MV-4-11 (cell line): ENCODE results near the gene PPFIA4.

Experiments used
- DNase-seq: peaks from one replicate; lab custom pipeline; 2025; lab: John Stamatoyannopoulos, UW

The PPFIA4 gene

DNA sequence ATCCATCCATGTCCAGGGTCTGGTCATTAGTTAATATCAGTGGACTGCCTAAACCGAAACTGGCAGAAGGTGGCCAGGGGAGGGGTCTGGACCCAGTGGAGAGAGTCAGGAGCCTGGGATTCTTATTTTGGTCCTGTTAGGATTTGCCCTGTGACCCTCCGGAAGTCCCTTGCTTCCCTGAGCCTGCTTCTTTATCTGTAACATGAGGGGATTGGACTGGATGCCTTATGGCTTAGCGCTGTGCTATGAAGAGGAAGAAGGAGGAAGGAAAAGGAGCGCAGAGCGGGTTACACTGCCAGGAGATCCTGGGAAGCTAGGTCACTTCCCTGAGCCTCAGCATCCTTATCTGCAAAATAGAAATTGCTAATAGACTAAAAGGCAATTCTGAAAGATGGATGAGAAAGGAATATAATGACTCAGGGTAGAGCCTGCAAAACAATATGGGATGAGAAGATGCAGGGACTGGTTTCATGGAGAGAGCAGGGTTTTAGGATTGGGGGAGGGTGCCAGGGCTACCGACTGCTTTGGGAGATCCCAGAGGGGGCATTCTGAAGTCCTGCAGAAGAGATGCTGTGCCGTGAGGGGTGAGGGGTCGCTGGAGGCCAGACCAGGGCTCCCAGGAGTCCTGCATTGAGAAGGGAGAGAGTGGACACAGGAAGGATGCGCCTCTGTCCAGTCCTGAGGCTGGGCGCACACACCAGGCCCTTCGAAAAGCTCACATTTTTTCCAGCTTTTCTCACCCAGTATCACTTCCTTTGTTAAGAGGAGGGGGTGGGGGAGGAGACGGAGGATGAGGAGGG lies 100.8 kb downstream of the PPFIA4 start:
- peak; percentile 3 for DNase-seq

DNA sequence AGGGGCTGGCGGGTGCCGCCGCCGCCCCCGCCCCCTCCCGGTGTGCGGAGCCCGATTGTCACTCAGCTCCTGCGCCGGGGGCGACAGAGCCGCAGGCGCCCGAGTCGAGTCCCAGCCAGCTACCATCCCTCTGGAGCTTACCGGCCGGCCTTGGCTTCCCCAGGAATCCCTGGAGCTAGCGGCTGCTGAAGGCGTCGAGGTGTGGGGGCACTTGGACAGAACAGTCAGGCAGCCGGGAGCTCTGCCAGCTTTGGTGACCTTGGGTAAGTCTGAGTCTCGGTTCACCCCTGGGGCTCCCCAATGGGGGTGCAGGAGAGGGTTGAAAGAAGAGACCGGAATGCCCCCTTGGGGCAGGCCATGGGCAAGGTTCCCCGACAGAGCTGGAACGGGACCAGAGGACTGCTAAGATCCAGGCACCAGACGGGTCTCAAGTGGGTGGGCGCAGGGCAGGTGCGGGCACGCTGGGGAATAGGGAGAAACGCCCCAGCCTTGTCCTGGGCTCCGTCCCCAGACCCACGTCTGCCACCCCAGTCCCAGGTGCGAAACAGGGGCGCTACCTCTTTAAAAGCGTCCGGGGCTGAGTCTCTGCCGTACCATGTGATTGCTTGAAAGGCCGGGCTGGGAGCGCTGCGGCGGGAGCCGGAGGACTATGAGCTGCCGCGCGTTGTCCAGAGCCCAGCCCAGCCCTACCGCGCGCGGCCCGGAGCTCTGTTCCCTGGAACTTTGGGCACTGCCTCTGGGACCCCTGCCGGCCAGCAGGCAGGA lies 101.6 kb downstream of the PPFIA4 start, which contains the start of gene ADORA1:
Gene ADORA1, plus strand, starts transcription at position 61 of the 765 bp plus-strand sequence. CDS start 1,116 bp downstream, outside the sequence.
- DNase-seq = peak; percentile 17

DNA sequence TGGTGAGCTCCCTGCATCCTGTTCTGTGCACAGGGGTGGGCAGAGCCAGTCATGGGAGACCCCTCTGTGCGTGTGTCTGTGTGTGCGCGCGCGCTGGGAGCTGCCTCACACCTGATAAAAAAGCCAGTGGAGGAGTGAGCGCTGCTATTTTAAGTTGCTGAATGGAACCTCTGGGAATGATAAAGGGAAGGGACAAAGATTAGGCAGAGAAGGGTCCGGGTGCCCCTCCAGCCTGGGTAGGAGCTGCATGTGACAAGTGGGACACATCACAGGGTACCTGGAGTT lies 102.1 kb downstream of the PPFIA4 start:
- DNase-seq = no peak
